Activated CD4-positive, alpha-beta T cell treated with anti-CD3 and anti-CD28 coated beads, Interleukin-2, amount 50 U/mL, for 16 hours (primary cell): ENCODE results near the gene PATL2.
"Not testable (repeated sequence)": the region's sequence is repeated elsewhere in the genome, so short reads cannot be mapped to it uniquely, and the experiment has no call there.

ENCODE experiments used
- DNase-seq: peaks from one replicate; pipeline ENCODE4 v3.0.0-alpha.2; 2020

Gene PATL2

GRCh38 chr15:44719293-44719999 lies 8.3 kb upstream of the PATL2 start:
- peak; percentile 88 for DNase-seq

- no peak for DNase-seq
These were observed 7.8 kb upstream of the PATL2 start for GRCh38 chr15:44718927-44719292.

- DNase-seq: no peak
These were observed 7.2 kb upstream of the PATL2 start for GRCh38 chr15:44718180-44718926.

GRCh38 chr15:44716983-44717602 lies 6.0 kb upstream of the PATL2 start:
- no peak for DNase-seq

GRCh38 chr15:44715797-44716334 lies 4.7 kb upstream of the PATL2 start:
- DNase-seq: no peak

- no peak for DNase-seq
These were observed 4.1 kb upstream of the PATL2 start for GRCh38 chr15:44715142-44715796.

- DNase-seq: no peak
These were observed 2.2 kb upstream of the PATL2 start for GRCh38 chr15:44713006-44713966.

GRCh38 chr15:44712346-44713005 lies 1.4 kb upstream of the PATL2 start:
- DNase-seq: peak; percentile 82

- DNase-seq: peak; percentile 64
These were observed 721 bp upstream of the PATL2 start for GRCh38 chr15:44711743-44712345.

- DNase-seq: peak; percentile 67
These were observed 657 bp downstream of the PATL2 start for GRCh38 chr15:44710236-44711095.

GRCh38 chr15:44706946-44707636 lies 4.0 kb downstream of the PATL2 start:
- DNase-seq: no peak

GRCh38 chr15:44706401-44706800 lies 4.7 kb downstream of the PATL2 start:
- no peak for DNase-seq

- DNase-seq: no peak
These were observed 5.1 kb downstream of the PATL2 start for GRCh38 chr15:44705986-44706385.

GRCh38 chr15:44700676-44701075 lies 10.4 kb downstream of the PATL2 start:
- DNase-seq: not testable (repeated sequence)

- DNase-seq: no peak
These were observed 12.5 kb downstream of the PATL2 start for GRCh38 chr15:44698641-44699040.

- DNase-seq: no peak
These were observed 14.1 kb downstream of the PATL2 start for GRCh38 chr15:44697014-44697413.

GRCh38 chr15:44695294-44695693 lies 15.8 kb downstream of the PATL2 start:
- no peak for DNase-seq

- DNase-seq: no peak
These were observed 16.7 kb downstream of the PATL2 start for GRCh38 chr15:44694416-44694815.

GRCh38 chr15:44692659-44693058 lies 18.5 kb downstream of the PATL2 start:
- DNase-seq: no peak
